B cell (primary cell): ENCODE data around the gene ARHGAP22.

Source experiments
- CTCF ChIP-seq: fragments of 200-600 bp; IDR thresholded peaks from one replicate; pipeline ENCODE4 v1.8.0; 2022; ENCODE audit warnings: antibody characterized with exemption, mild to moderate bottlenecking
- EZH2 ChIP-seq: IDR thresholded peaks from 2 replicates; pipeline ENCODE4 v1.6.1; 2012; ENCODE audit warnings: borderline replicate concordance, low read depth, mild to moderate bottlenecking, moderate library complexity, low read length; ENCODE audit not compliant: insufficient read depth, poor library complexity, severe bottlenecking

GRCh38 chr10:48495282-48496045, 109.4 kb downstream of the ARHGAP22 start:
- TF ChIP-seq CTCF (no peak), EZH2 (no peak)
